HL-60 (cell line): ENCODE results near the gene BMPER.

Experiments used
- DNase-seq, 2 experiments: peaks; one replicate each; pipeline ENCODE4 v3.0.0-alpha.2; 2010 to 2020; ENCODE audit warnings: low read depth in 1 of 2, low spot score in 1 of 2
- H3K27ac ChIP-seq: fragments of 250-450 bp; sonication (Bioruptor Pico); replicated peaks from 2 replicates; pipeline ENCODE4 v1.5.1; 2020; ENCODE audit warnings: mild to moderate bottlenecking, moderate library complexity
- H3K27me3 ChIP-seq: fragments of 250-450 bp; sonication (Bioruptor Pico); 2 replicates; pipeline ENCODE4 v1.5.1; 2021; ENCODE audit warnings: mild to moderate bottlenecking, moderate library complexity; ENCODE audit not compliant: insufficient read depth, poor library complexity, severe bottlenecking
- H3K4me3 ChIP-seq: replicated peaks from 2 replicates; pipeline ENCODE4 v1.5.1; 2011; ENCODE audit warnings: mild to moderate bottlenecking, control low read depth, low read length; ENCODE audit not compliant: insufficient read depth
- CTCF ChIP-seq: IDR thresholded peaks from one replicate; pipeline ENCODE4 v1.5.1; 2011; ENCODE audit warnings: low read length, control low read depth, inconsistent platforms; ENCODE audit not compliant: insufficient read depth
- GABPA ChIP-seq: IDR thresholded peaks from 2 replicates; pipeline ENCODE4 v1.6.1; 2012; ENCODE audit warnings: low read depth
- POLR2AphosphoS5 ChIP-seq: IDR thresholded peaks from 2 replicates; pipeline ENCODE4 v1.6.1; 2012; ENCODE audit warnings: low read depth
- REST ChIP-seq: IDR thresholded peaks from 2 replicates; pipeline ENCODE4 v1.6.1; 2012; ENCODE audit warnings: low read depth; ENCODE audit not compliant: insufficient replicate concordance
- SPI1 ChIP-seq: IDR thresholded peaks from 2 replicates; pipeline ENCODE4 v1.6.1; 2012; ENCODE audit warnings: low read depth, mild to moderate bottlenecking, borderline replicate concordance

Gene BMPER

GRCh38 chr7:33917661-33918060 is 12.3 kb downstream of the BMPER start:
- Histone ChIP-seq H3K4me3 (no peak overlapping the region), H3K27me3 (no peaks in the 10 kb centered on the region), H3K27ac (no peak overlapping the region)
- no peak for TF ChIP-seq REST
- TF ChIP-seq CTCF, result no peak
- TF ChIP-seq POLR2AphosphoS5, result no peak
- TF ChIP-seq GABPA, result no peak
- DNase-seq, result no peak

DNA sequence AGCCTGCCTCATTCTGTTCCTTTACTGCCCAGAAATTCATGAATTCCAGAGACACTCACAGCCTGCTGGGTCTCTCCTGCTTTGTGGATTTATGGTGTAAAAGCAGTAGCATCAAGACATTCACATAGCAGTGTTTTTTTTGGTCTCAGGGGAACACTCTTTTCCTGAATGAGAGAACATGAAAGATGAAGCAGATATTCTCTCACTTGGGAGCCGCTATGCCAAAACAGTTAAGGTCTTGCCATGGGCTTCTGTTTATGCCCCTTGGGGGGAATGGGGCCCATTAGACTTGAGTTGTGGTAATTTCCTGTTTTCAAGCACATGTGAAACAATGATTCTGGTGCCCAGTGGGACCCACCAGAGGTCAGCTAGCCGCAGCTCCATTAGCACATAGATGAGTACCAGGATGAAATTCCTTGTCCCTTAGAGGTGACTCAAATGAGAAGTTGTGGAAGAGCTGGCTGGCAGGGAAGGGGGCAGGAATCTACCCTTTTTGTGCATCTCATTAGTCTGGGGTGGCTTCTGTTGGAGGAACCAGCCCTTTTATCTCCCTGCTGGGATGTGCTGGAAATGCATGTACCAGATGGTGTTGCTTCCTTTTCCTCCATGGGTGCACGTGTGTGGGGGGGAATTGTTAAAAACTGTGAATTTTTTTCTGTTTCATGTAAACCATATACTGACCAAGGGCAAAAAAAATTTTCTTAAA is 13.3 kb downstream of the BMPER start:
- H3K4me3 ChIP-seq, result no peak overlapping the region
- DNase-seq, result no peak
- TF ChIP-seq GABPA, result no peak
- no peak for TF ChIP-seq REST
- no peak for TF ChIP-seq POLR2AphosphoS5
- TF ChIP-seq CTCF, result no peak
- TF ChIP-seq SPI1, result no peak
- no peaks in the 10 kb centered on the region for H3K27me3 ChIP-seq
- H3K27ac ChIP-seq, result no peak overlapping the region

GRCh38 chr7:33919449-33919848 is 14.1 kb downstream of the BMPER start:
- no peak overlapping the region for H3K27ac ChIP-seq
- H3K4me3 ChIP-seq, result no peak overlapping the region
- no peak for DNase-seq
- H3K27me3 ChIP-seq, result no peaks in the 10 kb centered on the region
- TF ChIP-seq CTCF (no peak), SPI1 (no peak), POLR2AphosphoS5 (no peak), REST (no peak), GABPA (no peak)
